ENCODE results near the gene SFMBT2. TPM values are rescaled to one million over a fixed set of nuclear protein-coding genes. Genes with fewer than 3 reads are reported as not detected.

Gene SFMBT2
- total RNA-seq, 2 experiments from 2014 or later, result 7.9 to 8.3 TPM

- H3K36me3 ChIP-seq (ENCODE audit: insufficient read depth, low read length), result no peaks in the 10 kb centered on the region
- H3K4me3 ChIP-seq (ENCODE audit: low read depth, low read length, poor library complexity, severe bottlenecking), result no peak overlapping the region
- CTCF ChIA-PET (ENCODE audit: unreplicated experiment), result no interaction called here
- H3K4me2 ChIP-seq (ENCODE audit: low read length), result no peak overlapping the region
- intact Hi-C loops (cut with micrococcal nuclease; ENCODE audit: unreplicated experiment), result loop anchor here (1.0 to 5.0 kb wide), 4 partner anchors 157 to 745 kb away; no protein-coding TSS in a partner anchor
- DNase-seq (ENCODE audit: low spot score), result peak; percentile 61
- H2AFZ ChIP-seq (ENCODE audit: low read length), result no peak overlapping the region
- H3K9me3 ChIP-seq (ENCODE audit: low read length), result no peaks in the 10 kb centered on the region
- H3K27ac ChIP-seq (ENCODE audit: low read depth, low read length, poor library complexity, severe bottlenecking), result no peak overlapping the region
- H3K4me1 ChIP-seq (ENCODE audit: insufficient read depth, low read length, poor library complexity, severe bottlenecking), result peaks cover 3% of the 10 kb centered on the region
- no peaks in the 10 kb centered on the region for H3K79me2 ChIP-seq (ENCODE audit: insufficient read depth, low read depth, low read length)
- POLR2A ChIA-PET, result interaction anchor here (1.4 kb wide), 1 partner anchor 497 kb away, joined by 6 read pairs; no protein-coding TSS in a partner anchor
- no TSS peak for BruUV-seq (replicated peaks)
- no peaks in the 10 kb centered on the region for H4K20me1 ChIP-seq (ENCODE audit: insufficient read depth, low read length)
- no peak for TF ChIP-seq EZH2phosphoT487 (IDR thresholded peaks at IDR 0.05; ENCODE audit: borderline replicate concordance, low read depth, low read length)
- peak; percentile 98 for TF ChIP-seq CTCF (conservative IDR thresholded peaks at IDR 0.05; ENCODE audit: low read length)
- H3K9me2 ChIP-seq (ENCODE audit: insufficient read depth, low read length), result no peaks in the 10 kb centered on the region
These were observed 6.3 kb upstream of the SFMBT2 start for GRCh38 chr10:7417103-7417623.

GRCh38 chr10:7414766-7415165 lies 3.9 kb upstream of the SFMBT2 start:
- CTCF ChIA-PET (ENCODE audit: unreplicated experiment), result no interaction called here
- Histone ChIP-seq H3K27ac (ENCODE audit: low read depth, low read length, poor library complexity, severe bottlenecking) (no peak overlapping the region), H3K4me2 (ENCODE audit: low read length) (no peak overlapping the region), H3K4me1 (ENCODE audit: insufficient read depth, low read length, poor library complexity, severe bottlenecking) (peaks cover 9% of the 10 kb centered on the region), H3K4me3 (ENCODE audit: low read depth, low read length, poor library complexity, severe bottlenecking) (no peak overlapping the region), H3K79me2 (ENCODE audit: insufficient read depth, low read depth, low read length) (peaks cover 5% of the 10 kb centered on the region; the same call in 1 of the 2 replicates), H3K9me2 (ENCODE audit: insufficient read depth, low read length) (no peaks in the 10 kb centered on the region), H2AFZ (ENCODE audit: low read length) (no peak overlapping the region), H3K36me3 (ENCODE audit: insufficient read depth, low read length) (no peaks in the 10 kb centered on the region), H3K9me3 (ENCODE audit: low read length) (no peaks in the 10 kb centered on the region), H4K20me1 (ENCODE audit: insufficient read depth, low read length) (no peaks in the 10 kb centered on the region)
- BruUV-seq (replicated peaks), result no TSS peak
- no peak for DNase-seq (ENCODE audit: low spot score)
- POLR2A ChIA-PET, result no interaction called here
- TF ChIP-seq CTCF (conservative IDR thresholded peaks at IDR 0.05; ENCODE audit: low read length) (no peak), EZH2phosphoT487 (IDR thresholded peaks at IDR 0.05; ENCODE audit: borderline replicate concordance, low read depth, low read length) (no peak)
- intact Hi-C loops (cut with micrococcal nuclease; ENCODE audit: unreplicated experiment), result loop anchor here (5.0 kb wide), 1 partner anchor 742 kb away; no protein-coding TSS in a partner anchor

- intact Hi-C loops (cut with micrococcal nuclease; ENCODE audit: unreplicated experiment), result no loop called here
- CTCF ChIA-PET (ENCODE audit: unreplicated experiment), result no interaction called here
These were observed 2.1 kb upstream of the SFMBT2 start for GRCh38 chr10:7412928-7413282.

More at GRCh38 chr10:7412928-7413282, 2.1 kb upstream of the SFMBT2 start:
- H3K9me2 ChIP-seq (ENCODE audit: insufficient read depth, low read length), result no peaks in the 10 kb centered on the region
- no peak overlapping the region for H2AFZ ChIP-seq (ENCODE audit: low read length)
- BruUV-seq (replicated peaks), result no TSS peak
- no peak overlapping the region for H3K27ac ChIP-seq (ENCODE audit: low read depth, low read length, poor library complexity, severe bottlenecking)
- peaks cover 16% of the 10 kb centered on the region; the same call in 1 of the 2 replicates for H3K79me2 ChIP-seq (ENCODE audit: insufficient read depth, low read depth, low read length)
- H3K4me1 ChIP-seq (ENCODE audit: insufficient read depth, low read length, poor library complexity, severe bottlenecking), result peaks cover 19% of the 10 kb centered on the region
- no peak for TF ChIP-seq CTCF (conservative IDR thresholded peaks at IDR 0.05; ENCODE audit: low read length)
- no peak for TF ChIP-seq EZH2phosphoT487 (IDR thresholded peaks at IDR 0.05; ENCODE audit: borderline replicate concordance, low read depth, low read length)
- H3K36me3 ChIP-seq (ENCODE audit: insufficient read depth, low read length), result no peaks in the 10 kb centered on the region
- no peaks in the 10 kb centered on the region for H3K9me3 ChIP-seq (ENCODE audit: low read length)
- H3K4me2 ChIP-seq (ENCODE audit: low read length), result no peak overlapping the region
- no peaks in the 10 kb centered on the region for H4K20me1 ChIP-seq (ENCODE audit: insufficient read depth, low read length)
- no peak overlapping the region for H3K4me3 ChIP-seq (ENCODE audit: low read depth, low read length, poor library complexity, severe bottlenecking)
- POLR2A ChIA-PET, result no interaction called here
- no peak for DNase-seq (ENCODE audit: low spot score)

All from OCI-LY7 (cell line).